CD14-positive monocyte (primary cell): Measurements from ENCODE around the gene ANAPC10. TPM values are rescaled to one million over a fixed set of nuclear protein-coding genes. Genes with fewer than 3 reads are reported as not detected.
"Not testable (repeated sequence)": the region's sequence is repeated elsewhere in the genome, so short reads cannot be mapped to it uniquely, and the experiment has no call there.

Experiments
- DNase-seq, 3 donors: peaks; one replicate each; pipeline ENCODE4 v3.0.0-alpha.2; 2011 to 2022
- H2AFZ ChIP-seq: 2 replicates; pipeline ENCODE4 v1.6.0; 2012; ENCODE audit warnings: mild to moderate bottlenecking, low read depth, low read length, inconsistent platforms; ENCODE audit not compliant: insufficient read depth, poor library complexity, severe bottlenecking
- H3K27ac ChIP-seq, 2 donors: 1 replicate in 1 of 2; 2 replicates in 1 of 2; pipeline ENCODE4 v1.5.1; 2012 to 2013; ENCODE audit warnings: low read length in 2 of 2, control low read depth in 1 of 2, inconsistent platforms in 1 of 2, low read depth in 1 of 2, mild to moderate bottlenecking in 1 of 2
- H3K27me3 ChIP-seq, 2 donors: one replicate each; pipeline versions ENCODE4 v1.6.0 to v1.6.1; 2011 to 2013; ENCODE audit warnings: low read length in 2 of 2; ENCODE audit not compliant: control insufficient read depth in 2 of 2, insufficient read depth in 2 of 2
- H3K36me3 ChIP-seq, 2 donors: replicated peaks in 1 of 2; 1 replicate in 1 of 2; 2 replicates in 1 of 2; pipeline versions ENCODE4 v1.5.1 to v1.6.1; 2012 to 2013; ENCODE audit warnings: low read length in 2 of 2, control low read depth in 1 of 2, inconsistent platforms in 1 of 2, mild to moderate bottlenecking in 1 of 2; ENCODE audit not compliant: insufficient read depth in 2 of 2, control insufficient read depth in 1 of 2
- H3K4me1 ChIP-seq, 2 donors: 1 replicate in 1 of 2; 2 replicates in 1 of 2; pipeline versions ENCODE4 v1.5.1 to v1.6.1; 2012 to 2013; ENCODE audit warnings: low read length in 2 of 2, control low read depth in 1 of 2, inconsistent platforms in 1 of 2, mild to moderate bottlenecking in 1 of 2, moderate library complexity in 1 of 2; ENCODE audit not compliant: insufficient read depth in 2 of 2, control insufficient read depth in 1 of 2
- H3K4me2 ChIP-seq: replicated peaks from 2 replicates; pipeline ENCODE3; 2012; ENCODE audit warnings: low read length, moderate library complexity, mild to moderate bottlenecking; ENCODE audit not compliant: poor library complexity, severe bottlenecking; ENCODE audit errors: extremely low read depth
- H3K4me3 ChIP-seq, 3 experiments: fragments of 200-600 bp in 1 of 3; sonication (generic) in 1 of 3; replicated peaks in 1 of 3; 1 replicate in 2 of 3; 2 replicates in 1 of 3; pipeline ENCODE4 v1.5.1; 2011 to 2013; ENCODE audit warnings: low read length in 3 of 3, mild to moderate bottlenecking in 3 of 3, control low read depth in 2 of 3, low read depth in 2 of 3, inconsistent platforms in 1 of 3, moderate library complexity in 1 of 3
- H3K79me2 ChIP-seq: 2 replicates; pipeline ENCODE4 v1.6.0; 2012; ENCODE audit warnings: mild to moderate bottlenecking, control low read depth, inconsistent platforms, low read length, moderate library complexity; ENCODE audit not compliant: insufficient read depth
- H3K9ac ChIP-seq: 2 replicates; pipeline ENCODE4 v1.6.0; 2017; ENCODE audit warnings: low read length, mild to moderate bottlenecking; ENCODE audit not compliant: insufficient read depth, poor library complexity, severe bottlenecking
- H3K9me3 ChIP-seq, 2 donors: replicated peaks in 1 of 2; 1 replicate in 1 of 2; 2 replicates in 1 of 2; pipeline versions ENCODE4 v1.5.1 to v1.6.1; 2012 to 2013; ENCODE audit warnings: low read length in 2 of 2, control low read depth in 1 of 2; ENCODE audit not compliant: control insufficient read depth in 1 of 2, insufficient read depth in 1 of 2
- H4K20me1 ChIP-seq: 2 replicates; pipeline ENCODE4 v1.6.0; 2012; ENCODE audit warnings: mild to moderate bottlenecking, low read length, control low read depth, moderate library complexity; ENCODE audit not compliant: insufficient read depth
- H3K27ac Mint-ChIP-seq, 7 donors: one replicate each; pipeline ENCODE4 v1.8.0; 2020; ENCODE audit warnings: mild to moderate bottlenecking in 7 of 7, mixed read lengths in 7 of 7, moderate library complexity in 6 of 7, inconsistent platforms in 2 of 7
- H3K27me3 Mint-ChIP-seq, 3 donors: one replicate each; pipeline ENCODE4 v1.8.0; 2021 to 2022; ENCODE audit warnings: low read depth in 3 of 3, mild to moderate bottlenecking in 3 of 3, mixed read lengths in 3 of 3, moderate library complexity in 3 of 3, inconsistent platforms in 1 of 3
- H3K36me3 Mint-ChIP-seq, 2 donors: one replicate each; pipeline ENCODE4 v1.8.0; 2020; ENCODE audit warnings: mixed read lengths in 2 of 2, inconsistent platforms in 1 of 2, mild to moderate bottlenecking in 1 of 2
- H3K4me1 Mint-ChIP-seq: one replicate; pipeline ENCODE4 v1.8.0; 2020; ENCODE audit warnings: mild to moderate bottlenecking, mixed read lengths
- H3K4me3 Mint-ChIP-seq, 2 donors: one replicate each; pipeline ENCODE4 v1.8.0; 2020; ENCODE audit warnings: mild to moderate bottlenecking in 2 of 2, mixed read lengths in 2 of 2, moderate library complexity in 1 of 2
- H3K9me3 Mint-ChIP-seq, 7 donors: one replicate each; pipeline ENCODE4 v1.8.0; 2020 to 2022; ENCODE audit warnings: mixed read lengths in 7 of 7, mild to moderate bottlenecking in 6 of 7, moderate library complexity in 6 of 7, inconsistent platforms in 2 of 7
- CTCF ChIP-seq: fragments of 200-600 bp; IDR thresholded peaks from one replicate; pipeline ENCODE4 v1.8.0; 2022; ENCODE audit warnings: antibody characterized with exemption, mild to moderate bottlenecking
- WGBS: methylation state at CpG from one replicate; pipeline ENCODE4 v1.1.5; 2013; ENCODE audit warnings: missing lambda C conversion rate; ENCODE audit not compliant: insufficient coverage; 5-methylcytosine and 5-hydroxymethylcytosine counted together
- intact Hi-C, 2 donors: fragments of 100-400 bp; cut with micrococcal nuclease; formaldehyde crosslinking; loops; one replicate each; pipeline versions ENCODE4 v1.15.0 to v1.15.1; 2023
- polyA plus RNA-seq, 3 donors: library from polyadenylated mRNA; depleted of rRNA in 1 of 3; unstranded in 2 of 3; stranded (reverse) in 1 of 3; fragments of 300-500 nt in 2 of 3; fragments of >200 nt in 1 of 3; fragmentation: Illumina TruSeq in 2 of 3; gene quantifications; 1 replicate in 2 of 3; 2 replicates in 1 of 3; pipeline ENCODE4 v1.2.3, GENCODE V29; 2012 to 2021

The ANAPC10 gene
- polyA plus RNA-seq, 3 donors: 11.1 to 25.4 (median 21.3) TPM

GRCh38 chr4:145003675-145004074 lies 94.3 kb downstream of the ANAPC10 start:
- WGBS: 100% methylated on average over 1 of the region's 2 CpGs
- no peaks in the 10 kb centered on the region for H4K20me1 ChIP-seq
- H3K4me3 Mint-ChIP-seq: no peak overlapping the region
- H3K27ac ChIP-seq: no peak overlapping the region
- no peaks in the 10 kb centered on the region for H3K9me3 ChIP-seq
- peaks cover 6 to 8% of the 10 kb centered on the region in 2 donors for H3K36me3 Mint-ChIP-seq
- no peak overlapping the region for H3K9ac ChIP-seq
- DNase-seq: no peak
- H2AFZ ChIP-seq: no peak overlapping the region
- intact Hi-C loops: no loop called here
- no peak overlapping the region for H3K27ac Mint-ChIP-seq
- peaks cover 13 to 32% (median 17%) of the 10 kb centered on the region in 7 donors for H3K9me3 Mint-ChIP-seq
- H3K4me3 ChIP-seq: no peak overlapping the region
- peaks cover 4% of the 10 kb centered on the region for H3K4me1 Mint-ChIP-seq
- no peak for TF ChIP-seq CTCF
- H3K36me3 ChIP-seq: no peaks in the 10 kb centered on the region
- H3K4me1 ChIP-seq: no peaks in the 10 kb centered on the region
- no peaks in the 10 kb centered on the region for H3K27me3 Mint-ChIP-seq
- H3K4me2 ChIP-seq: no peak overlapping the region
- H3K27me3 ChIP-seq: no peaks in the 10 kb centered on the region
- H3K79me2 ChIP-seq: no peaks in the 10 kb centered on the region

GRCh38 chr4:145001635-145002034 lies 96.4 kb downstream of the ANAPC10 start:
- no peak for DNase-seq
- H3K4me1 ChIP-seq: no peaks in the 10 kb centered on the region
- 100% methylated on average over 1 of the region's 3 CpGs for WGBS
- H3K9me3 ChIP-seq: no peaks in the 10 kb centered on the region
- TF ChIP-seq CTCF: no peak
- no peaks in the 10 kb centered on the region for H3K79me2 ChIP-seq
- H3K9ac ChIP-seq: no peak overlapping the region
- Mint-ChIP-seq H3K36me3 (peaks cover 8 to 16% of the 10 kb centered on the region in 2 donors), H3K4me1 (peaks cover 4% of the 10 kb centered on the region), H3K27ac (no peak overlapping the region), H3K27me3 (no peaks in the 10 kb centered on the region), H3K4me3 (no peak overlapping the region), H3K9me3 (peaks cover 9 to 31% (median 22%) of the 10 kb centered on the region in 7 donors)
- intact Hi-C loops: no loop called here
- H3K27ac ChIP-seq: peak overlapping the region in 1 of 2 donors; percentile 3
- no peaks in the 10 kb centered on the region for H3K27me3 ChIP-seq
- no peak overlapping the region for H3K4me3 ChIP-seq
- no peaks in the 10 kb centered on the region for H3K36me3 ChIP-seq
- no peak overlapping the region for H3K4me2 ChIP-seq
- H4K20me1 ChIP-seq: no peaks in the 10 kb centered on the region
- H2AFZ ChIP-seq: no peak overlapping the region

- H3K4me3 Mint-ChIP-seq, H3K27me3 Mint-ChIP-seq, intact Hi-C loops, H3K4me1 ChIP-seq, H3K4me3 ChIP-seq, DNase-seq, H3K4me1 Mint-ChIP-seq, H3K36me3 ChIP-seq, H3K4me2 ChIP-seq, H3K27ac Mint-ChIP-seq, H3K27me3 ChIP-seq, H4K20me1 ChIP-seq, H3K79me2 ChIP-seq, H3K27ac ChIP-seq, H3K9ac ChIP-seq, H3K9me3 ChIP-seq, H2AFZ ChIP-seq: not testable (repeated sequence)
- H3K36me3 Mint-ChIP-seq: peaks cover 13 to 19% of the 10 kb centered on the region in 2 donors
- no CpG with 5 or more reads among the region's 5 CpGs for WGBS
- H3K9me3 Mint-ChIP-seq: peaks cover 9 to 30% (median 21%) of the 10 kb centered on the region in 7 donors
These were observed 97.3 kb downstream of the ANAPC10 start for GRCh38 chr4:145000656-145001055.
